NT2/D1 (cell line): ENCODE results near the gene AQP2.

Source experiments
- SUZ12 ChIP-seq: IDR thresholded peaks from 2 replicates; pipeline ENCODE4 v1.6.1; 2011; ENCODE audit not compliant: insufficient read length, insufficient read depth; ENCODE audit errors: extremely low read depth
- YY1 ChIP-seq: IDR thresholded peaks from 2 replicates; pipeline ENCODE4 v1.6.1; 2011; ENCODE audit not compliant: insufficient read length, insufficient read depth
- ZNF274 ChIP-seq: IDR thresholded peaks from 2 replicates; pipeline ENCODE4 v1.6.1; 2011; ENCODE audit warnings: mild to moderate bottlenecking, low read depth, low read length

DNA sequence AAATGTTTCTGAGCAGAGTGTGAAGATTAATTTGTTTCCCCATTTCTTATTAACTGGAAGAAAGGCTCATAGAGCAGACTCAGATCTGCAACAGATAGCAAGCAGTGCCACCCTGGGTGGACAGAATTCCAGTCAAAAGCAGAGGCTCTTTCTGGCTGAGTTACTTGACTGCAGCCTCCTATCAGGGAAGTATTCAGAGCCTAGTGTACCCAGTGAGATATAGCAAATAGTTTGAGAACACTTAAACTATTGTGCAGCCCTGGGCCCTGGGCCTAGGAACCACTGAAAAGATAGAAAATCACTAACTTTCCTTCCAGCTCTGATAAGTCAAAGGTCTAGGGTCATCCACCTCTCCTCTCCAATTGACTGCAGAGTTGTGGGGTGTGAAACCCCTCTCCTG lies 11.2 kb upstream of the AQP2 start:
- TF ChIP-seq ZNF274: no peak
- no peak for TF ChIP-seq YY1
- no peak for TF ChIP-seq SUZ12
